Breast epithelium (tissue), 3 donors: Measurements from ENCODE around the gene YIPF4.

Source experiments
- CTCF ChIP-seq, 3 donors: fragments of 450-650 bp; IDR thresholded peaks; one replicate each; pipeline ENCODE4 v1.5.1; 2016 to 2017; ENCODE audit warnings: antibody characterized with exemption in 3 of 3, mild to moderate bottlenecking in 3 of 3, moderate library complexity in 3 of 3
- POLR2A ChIP-seq: fragments of 450-650 bp; IDR thresholded peaks from one replicate; pipeline ENCODE4 v1.6.1; 2016; ENCODE audit warnings: antibody characterized with exemption, mild to moderate bottlenecking, moderate library complexity
- POLR2AphosphoS5 ChIP-seq, 3 donors: sonication (generic); formaldehyde crosslinking; IDR thresholded peaks; one replicate each; pipeline ENCODE4 v1.6.1; 2017; ENCODE audit warnings: antibody characterized with exemption in 3 of 3

- TF ChIP-seq CTCF (IDR thresholded peaks at IDR 0.05) = no peak
- no peak for TF ChIP-seq POLR2AphosphoS5 (IDR thresholded peaks at IDR 0.05)
- TF ChIP-seq POLR2A = no peak
Observed at GRCh38 chr2:32250290-32250689, 27.4 kb upstream of the YIPF4 start.
